ENCODE results near the gene DNER.
"Not testable (repeated sequence)": the region's sequence is repeated elsewhere in the genome, so short reads cannot be mapped to it uniquely, and the experiment has no call there.

Gene DNER

DNA sequence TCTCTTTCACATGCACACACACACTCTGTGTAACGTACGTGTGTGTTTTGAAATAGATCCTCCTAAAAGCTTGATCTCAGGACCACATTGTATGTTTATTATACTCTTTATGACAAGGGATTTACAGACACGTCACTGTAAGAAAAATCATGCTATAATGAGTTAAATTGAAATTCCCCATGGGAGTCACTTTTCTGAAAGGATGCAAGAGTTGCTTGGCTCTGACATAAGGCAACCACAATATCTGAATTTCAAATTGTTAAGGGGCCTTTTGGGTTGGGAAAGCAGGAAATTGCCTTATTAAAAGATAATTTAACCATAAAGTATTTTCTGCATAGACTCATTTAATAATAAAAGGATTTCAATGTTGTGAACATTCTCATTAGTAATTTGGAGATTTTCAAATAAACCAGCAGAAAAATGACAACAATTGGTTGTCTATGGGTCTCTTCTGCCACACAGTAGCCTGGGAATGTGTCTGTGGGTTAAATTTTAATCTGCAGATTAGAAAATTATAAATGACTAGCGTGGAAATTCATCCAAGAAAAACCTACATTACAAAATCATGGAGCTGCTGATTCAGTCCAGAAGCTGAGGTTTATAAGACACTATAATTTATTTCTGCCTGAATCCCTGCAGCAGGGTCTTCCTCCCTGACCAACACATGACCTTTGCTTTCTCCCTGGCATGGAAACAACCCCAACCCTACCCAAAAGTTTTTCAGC is 367.4 kb downstream of the DNER start:
- Mint-ChIP-seq H3K27me3 (ENCODE audit: low read depth) (no peaks in the 10 kb centered on the region), H3K9me3 (peaks cover 8% of the 10 kb centered on the region), H3K4me1 (ENCODE audit: low read depth) (no peaks in the 10 kb centered on the region), H3K36me3 (ENCODE audit: low read depth) (no peaks in the 10 kb centered on the region), H3K27ac (no peak overlapping the region), H3K4me3 (no peak overlapping the region)
- no peak for DNase-seq (ENCODE audit: low spot score)

DNA sequence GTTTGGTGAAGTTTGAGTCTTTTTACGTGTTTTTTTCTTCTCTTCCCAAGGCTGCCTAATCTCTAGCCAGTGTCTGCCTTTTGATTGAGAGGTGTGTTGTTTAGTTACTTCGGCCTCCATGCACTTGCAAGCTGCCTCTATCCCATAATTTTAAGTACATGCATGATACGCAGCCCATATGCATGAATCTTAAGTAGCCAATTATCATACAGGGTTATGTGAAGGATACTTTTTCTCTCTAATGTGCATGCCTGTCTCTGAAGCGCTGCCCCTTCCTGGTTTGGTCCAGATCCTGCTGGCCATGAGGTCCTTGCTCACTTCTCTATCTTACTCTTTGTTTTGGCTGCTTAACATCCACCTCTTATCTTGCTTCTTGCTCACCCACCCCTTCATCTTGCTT is 369.4 kb downstream of the DNER start:
- Mint-ChIP-seq H3K4me3 (no peak overlapping the region), H3K4me1 (ENCODE audit: low read depth) (no peaks in the 10 kb centered on the region), H3K27ac (no peak overlapping the region), H3K9me3 (peaks cover 8% of the 10 kb centered on the region), H3K27me3 (ENCODE audit: low read depth) (no peaks in the 10 kb centered on the region), H3K36me3 (ENCODE audit: low read depth) (no peaks in the 10 kb centered on the region)
- DNase-seq (ENCODE audit: low spot score) = no peak

DNA sequence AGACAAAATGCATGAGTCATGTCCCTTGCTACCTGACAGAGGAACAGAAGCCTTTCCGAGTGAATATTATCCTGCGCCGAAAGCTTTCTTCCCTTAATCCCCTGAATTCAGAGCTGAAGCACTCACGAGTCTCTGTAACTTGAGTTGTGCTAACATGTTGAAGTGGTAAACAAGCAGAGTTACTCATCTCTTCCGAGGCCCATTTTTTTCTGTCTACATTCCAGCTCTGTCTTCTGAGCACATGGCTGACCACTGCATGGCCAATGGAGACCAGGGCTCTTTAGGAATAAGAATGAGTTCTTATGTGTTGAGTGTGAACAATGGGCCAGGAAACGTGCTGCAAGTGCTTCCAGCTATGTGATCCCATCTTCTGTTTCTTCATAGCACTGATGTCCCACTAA is 370.2 kb downstream of the DNER start:
- Mint-ChIP-seq H3K4me3 (no peak overlapping the region), H3K27me3 (ENCODE audit: low read depth) (no peaks in the 10 kb centered on the region), H3K27ac (no peak overlapping the region), H3K4me1 (ENCODE audit: low read depth) (no peaks in the 10 kb centered on the region), H3K9me3 (peaks cover 2% of the 10 kb centered on the region), H3K36me3 (ENCODE audit: low read depth) (no peaks in the 10 kb centered on the region)
- no peak for DNase-seq (ENCODE audit: low spot score)

DNA sequence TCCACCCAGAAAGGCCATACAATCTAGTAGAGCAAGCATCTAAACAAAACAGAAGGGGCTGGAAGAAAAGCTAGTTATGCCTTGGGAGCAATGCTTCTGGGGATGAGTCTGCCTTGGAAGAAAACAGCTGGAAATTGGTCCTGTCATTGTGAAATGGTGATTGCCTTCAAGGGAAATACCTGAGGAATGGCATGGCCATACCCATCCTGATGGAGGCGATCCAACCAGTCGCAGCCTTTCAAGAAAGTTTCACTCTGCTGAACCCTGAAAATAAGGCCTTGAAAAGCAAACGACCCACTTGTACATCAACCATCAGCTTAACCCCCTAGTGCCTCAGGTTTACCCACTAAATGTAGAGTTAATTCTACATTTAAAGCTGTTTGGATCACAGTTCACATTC is 370.7 kb downstream of the DNER start:
- no peaks in the 10 kb centered on the region for H3K9me3 Mint-ChIP-seq
- no peak for DNase-seq (ENCODE audit: low spot score)
- H3K27ac Mint-ChIP-seq = no peak overlapping the region
- H3K36me3 Mint-ChIP-seq (ENCODE audit: low read depth) = no peaks in the 10 kb centered on the region
- no peaks in the 10 kb centered on the region for H3K27me3 Mint-ChIP-seq (ENCODE audit: low read depth)
- no peak overlapping the region for H3K4me3 Mint-ChIP-seq
- H3K4me1 Mint-ChIP-seq (ENCODE audit: low read depth) = no peaks in the 10 kb centered on the region

DNA sequence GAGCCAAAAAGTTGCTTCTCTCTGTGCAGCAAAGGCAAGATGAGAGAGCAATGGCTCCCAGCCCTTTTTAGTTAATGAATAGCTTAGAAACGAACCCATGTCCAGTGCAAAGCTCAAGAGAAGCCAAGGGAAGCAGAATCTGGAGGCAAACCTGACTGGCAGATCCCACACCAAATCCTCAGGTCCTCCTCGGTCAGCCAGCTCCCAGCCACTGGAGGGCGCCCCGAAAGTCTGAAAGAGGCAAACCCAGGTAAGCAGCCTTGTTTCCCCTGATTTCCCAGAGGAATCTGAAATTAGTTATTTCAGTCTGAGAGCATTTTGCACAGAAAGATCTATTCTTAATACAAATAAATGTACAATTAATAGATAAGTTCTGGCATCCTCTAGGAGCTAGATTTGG is 372.0 kb downstream of the DNER start:
- no peak overlapping the region for H3K27ac Mint-ChIP-seq
- H3K27me3 Mint-ChIP-seq (ENCODE audit: low read depth) = no peaks in the 10 kb centered on the region
- no peaks in the 10 kb centered on the region for H3K9me3 Mint-ChIP-seq

DNA sequence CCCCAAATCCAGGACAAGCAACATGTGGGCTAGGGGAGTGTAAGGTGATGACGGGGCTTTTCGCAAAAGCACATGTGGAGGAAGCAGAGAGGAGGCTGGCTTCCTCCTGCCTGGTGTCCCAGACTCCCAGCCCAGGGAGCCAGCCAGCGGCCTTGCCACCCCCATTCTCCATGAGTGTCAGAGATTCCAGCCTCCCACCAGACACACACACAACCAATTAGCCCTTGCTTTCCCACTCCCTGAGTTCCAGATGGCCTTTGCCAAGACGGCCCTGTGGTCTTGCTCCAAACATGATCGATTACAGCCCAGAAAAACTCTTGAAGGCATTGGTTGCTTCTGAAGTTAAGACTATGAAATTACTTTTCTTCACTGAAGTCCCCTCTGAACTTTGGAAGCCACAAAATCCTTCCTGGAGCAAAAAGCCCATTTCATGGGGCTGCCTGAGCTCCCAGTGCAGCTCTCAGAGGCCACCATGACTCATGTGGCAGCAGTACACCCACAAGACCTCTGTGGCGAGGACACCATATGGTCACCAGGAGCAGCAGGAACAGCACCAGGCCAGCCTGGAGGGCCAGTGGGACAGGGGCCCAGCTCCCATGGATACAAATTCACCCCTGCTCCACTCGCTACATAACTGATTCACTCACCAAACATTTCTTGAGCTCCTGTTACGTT is 374.1 kb downstream of the DNER start:
- H3K4me1 Mint-ChIP-seq (ENCODE audit: low read depth) = no peaks in the 10 kb centered on the region
- no peaks in the 10 kb centered on the region for H3K9me3 Mint-ChIP-seq
- no peak overlapping the region for H3K27ac Mint-ChIP-seq
- H3K4me3 Mint-ChIP-seq = no peak overlapping the region
- DNase-seq (ENCODE audit: low spot score) = no peak
- H3K27me3 Mint-ChIP-seq (ENCODE audit: low read depth) = no peaks in the 10 kb centered on the region
- H3K36me3 Mint-ChIP-seq (ENCODE audit: low read depth) = no peaks in the 10 kb centered on the region

More for the DNA sequence above, 372.0 kb downstream of the DNER start:
- Mint-ChIP-seq H3K36me3 (ENCODE audit: low read depth) (no peaks in the 10 kb centered on the region), H3K4me1 (ENCODE audit: low read depth) (no peaks in the 10 kb centered on the region), H3K4me3 (no peak overlapping the region)
- DNase-seq (ENCODE audit: low spot score) = no peak

DNA sequence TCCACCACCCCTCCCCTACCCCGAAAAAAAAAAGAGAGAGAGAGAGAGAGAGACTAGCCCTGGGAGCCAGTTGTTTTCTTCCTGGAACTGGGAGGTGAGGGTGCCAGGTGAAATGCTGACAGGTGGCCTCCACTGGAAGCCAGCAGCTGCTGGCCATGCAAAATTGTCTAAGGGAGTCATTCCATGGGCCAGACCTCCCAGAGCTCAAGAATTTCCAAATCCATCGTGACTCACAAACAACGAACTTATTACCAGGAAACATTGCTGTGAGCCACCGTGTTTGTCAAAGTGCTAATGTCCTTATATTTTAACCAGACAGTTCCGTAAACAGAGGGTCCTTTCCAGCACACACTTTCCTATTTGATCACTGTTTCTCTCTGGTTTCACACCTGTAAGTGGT is 374.7 kb downstream of the DNER start:
- Mint-ChIP-seq H3K4me3 (no peak overlapping the region), H3K27me3 (ENCODE audit: low read depth) (no peaks in the 10 kb centered on the region), H3K27ac (no peak overlapping the region), H3K4me1 (ENCODE audit: low read depth) (no peaks in the 10 kb centered on the region), H3K36me3 (ENCODE audit: low read depth) (no peaks in the 10 kb centered on the region), H3K9me3 (no peaks in the 10 kb centered on the region)
- DNase-seq (ENCODE audit: low spot score) = no peak

DNA sequence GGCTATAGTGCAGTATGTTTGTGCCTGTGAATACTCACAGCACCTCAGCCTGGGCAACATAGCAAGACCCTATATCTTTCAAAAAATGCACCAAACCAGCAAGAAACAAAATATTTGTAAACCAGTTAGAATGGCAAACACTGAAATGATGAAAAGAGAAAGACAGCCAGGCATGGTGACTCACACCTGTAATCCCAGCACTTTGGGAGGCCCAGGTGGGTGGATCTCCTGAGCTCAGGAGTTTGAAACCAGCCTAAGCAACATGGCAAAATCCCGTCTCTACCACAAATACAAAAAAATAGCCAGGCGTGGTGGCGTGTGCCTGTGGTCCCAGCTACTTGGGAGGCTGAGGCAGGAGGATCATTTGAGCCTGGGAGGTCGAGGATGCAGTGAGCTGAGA is 375.2 kb downstream of the DNER start:
- H3K27me3 Mint-ChIP-seq (ENCODE audit: low read depth); H3K27ac Mint-ChIP-seq; H3K36me3 Mint-ChIP-seq (ENCODE audit: low read depth); H3K4me3 Mint-ChIP-seq; DNase-seq (ENCODE audit: low spot score); H3K4me1 Mint-ChIP-seq (ENCODE audit: low read depth); H3K9me3 Mint-ChIP-seq: not testable (repeated sequence)

DNA sequence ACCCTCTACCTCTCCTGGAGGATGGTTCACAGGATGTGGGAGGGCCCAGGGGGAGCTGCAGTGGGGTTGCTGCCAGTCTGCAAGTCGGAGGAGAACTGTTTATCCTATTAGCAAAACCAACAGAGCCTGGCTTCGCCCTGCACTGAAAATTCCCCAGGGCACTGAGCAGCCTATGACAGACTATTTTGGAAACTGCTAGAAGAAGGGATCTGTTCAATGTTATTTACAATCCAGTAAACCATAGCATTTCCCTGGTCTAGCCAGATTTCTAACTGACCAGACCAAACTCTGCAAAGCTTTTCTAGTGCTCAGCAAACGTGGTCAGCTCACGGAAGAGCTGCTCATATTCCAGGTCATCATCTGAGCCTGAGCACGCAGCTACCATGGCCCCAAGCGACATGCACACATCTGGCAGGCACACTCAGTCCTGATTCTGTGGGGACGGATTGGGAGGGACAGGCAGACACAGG is 378.4 kb downstream of the DNER start:
- Mint-ChIP-seq H3K36me3 (ENCODE audit: low read depth) (no peaks in the 10 kb centered on the region), H3K27me3 (ENCODE audit: low read depth) (no peaks in the 10 kb centered on the region), H3K4me3 (no peak overlapping the region), H3K27ac (no peak overlapping the region), H3K4me1 (ENCODE audit: low read depth) (no peaks in the 10 kb centered on the region), H3K9me3 (no peaks in the 10 kb centered on the region)
- no peak for DNase-seq (ENCODE audit: low spot score)

DNA sequence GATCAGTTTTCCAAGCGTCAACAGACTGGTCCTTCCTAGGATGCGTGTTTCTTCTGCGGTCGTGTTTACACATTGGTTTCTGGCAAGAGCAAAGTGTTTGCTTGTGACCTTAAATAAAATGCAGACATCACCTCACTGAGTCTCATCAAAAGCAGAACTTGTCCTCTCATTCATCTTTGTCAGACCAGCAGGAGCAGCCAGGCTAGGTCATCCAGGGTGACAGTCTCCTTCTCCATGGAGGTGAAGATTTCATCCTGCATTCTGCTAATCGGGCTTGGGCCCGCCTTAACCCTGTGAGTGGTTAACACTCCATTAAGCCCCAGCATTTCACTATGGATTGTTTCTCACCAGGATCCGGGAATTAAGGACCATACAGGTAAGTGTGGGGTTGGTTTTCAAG is 379.0 kb downstream of the DNER start:
- H3K4me3 Mint-ChIP-seq = no peak overlapping the region
- H3K36me3 Mint-ChIP-seq (ENCODE audit: low read depth) = no peaks in the 10 kb centered on the region
- H3K9me3 Mint-ChIP-seq = no peaks in the 10 kb centered on the region
- no peak for DNase-seq (ENCODE audit: low spot score)
- H3K27me3 Mint-ChIP-seq (ENCODE audit: low read depth) = no peaks in the 10 kb centered on the region
- no peaks in the 10 kb centered on the region for H3K4me1 Mint-ChIP-seq (ENCODE audit: low read depth)
- H3K27ac Mint-ChIP-seq = no peak overlapping the region

DNA sequence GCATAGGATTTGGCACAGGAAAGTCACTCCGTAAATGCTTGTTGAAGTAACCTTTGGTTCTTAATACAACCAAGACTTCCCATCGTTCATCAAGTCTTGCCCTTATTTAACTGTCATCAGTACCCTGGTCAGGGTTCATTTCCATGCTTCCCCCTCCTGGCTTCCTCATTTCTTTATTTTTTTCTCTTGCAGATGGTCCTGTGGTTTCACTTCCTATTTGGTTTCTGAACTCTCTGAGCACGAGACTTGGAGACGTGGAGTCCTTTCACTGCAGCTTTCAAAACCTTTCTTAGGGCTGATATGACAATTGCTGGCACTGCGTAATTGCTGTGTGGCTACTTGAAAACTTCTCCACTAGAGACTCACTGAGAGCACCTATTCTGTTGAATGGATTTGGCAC is 383.4 kb downstream of the DNER start:
- H3K4me1 Mint-ChIP-seq (ENCODE audit: low read depth) = no peaks in the 10 kb centered on the region
- no peak overlapping the region for H3K27ac Mint-ChIP-seq
- no peak overlapping the region for H3K4me3 Mint-ChIP-seq
- H3K9me3 Mint-ChIP-seq = no peaks in the 10 kb centered on the region
- no peak for DNase-seq (ENCODE audit: low spot score)
- no peaks in the 10 kb centered on the region for H3K27me3 Mint-ChIP-seq (ENCODE audit: low read depth)
- no peaks in the 10 kb centered on the region for H3K36me3 Mint-ChIP-seq (ENCODE audit: low read depth)

DNA sequence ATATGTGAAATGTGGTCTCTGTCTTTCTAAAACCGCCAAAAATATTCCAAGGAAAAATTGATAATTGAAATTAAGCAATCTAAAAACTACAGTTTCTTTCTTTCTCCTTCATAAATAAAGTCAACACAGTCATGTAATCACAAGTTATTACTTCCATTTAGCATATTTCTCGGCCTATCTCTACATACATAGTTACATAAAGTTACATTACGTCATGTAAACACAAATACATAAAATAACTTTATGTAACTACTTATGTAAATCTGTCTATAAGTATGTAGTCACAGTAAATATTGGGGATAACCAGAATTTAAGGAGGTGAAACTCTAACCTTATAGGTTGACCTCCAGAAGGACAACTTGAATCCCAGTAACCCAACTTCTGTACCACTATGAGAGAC is 394.8 kb downstream of the DNER start:
- H3K27me3 Mint-ChIP-seq (ENCODE audit: low read depth) = no peaks in the 10 kb centered on the region
- peaks cover 10% of the 10 kb centered on the region for H3K9me3 Mint-ChIP-seq
- H3K4me1 Mint-ChIP-seq (ENCODE audit: low read depth) = no peaks in the 10 kb centered on the region
- H3K4me3 Mint-ChIP-seq = no peak overlapping the region
- no peak overlapping the region for H3K27ac Mint-ChIP-seq
- no peak for DNase-seq (ENCODE audit: low spot score)
- no peaks in the 10 kb centered on the region for H3K36me3 Mint-ChIP-seq (ENCODE audit: low read depth)

DNA sequence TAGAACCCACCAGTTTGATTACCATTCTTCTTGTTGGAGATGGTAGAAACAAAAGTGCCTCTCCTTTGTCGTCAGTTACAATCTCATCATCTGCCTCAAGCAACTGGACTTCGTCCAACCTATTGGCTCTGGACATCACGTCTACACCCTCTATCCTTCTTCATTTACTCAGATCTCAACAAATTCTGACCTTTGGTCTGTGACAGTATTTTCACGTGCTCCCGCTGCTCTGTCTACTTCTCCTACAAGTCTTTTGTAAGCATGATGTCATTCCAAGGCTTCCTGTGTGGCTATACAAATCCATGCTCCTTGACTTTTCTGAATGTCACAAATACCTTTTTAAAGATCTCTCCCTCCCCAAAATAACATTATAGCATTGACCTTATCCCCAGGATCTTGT is 400.2 kb downstream of the DNER start:
- Mint-ChIP-seq H3K4me3 (no peak overlapping the region), H3K27me3 (ENCODE audit: low read depth) (no peaks in the 10 kb centered on the region), H3K9me3 (no peaks in the 10 kb centered on the region), H3K27ac (no peak overlapping the region), H3K36me3 (ENCODE audit: low read depth) (no peaks in the 10 kb centered on the region), H3K4me1 (ENCODE audit: low read depth) (no peaks in the 10 kb centered on the region)
- no peak for DNase-seq (ENCODE audit: low spot score)

DNA sequence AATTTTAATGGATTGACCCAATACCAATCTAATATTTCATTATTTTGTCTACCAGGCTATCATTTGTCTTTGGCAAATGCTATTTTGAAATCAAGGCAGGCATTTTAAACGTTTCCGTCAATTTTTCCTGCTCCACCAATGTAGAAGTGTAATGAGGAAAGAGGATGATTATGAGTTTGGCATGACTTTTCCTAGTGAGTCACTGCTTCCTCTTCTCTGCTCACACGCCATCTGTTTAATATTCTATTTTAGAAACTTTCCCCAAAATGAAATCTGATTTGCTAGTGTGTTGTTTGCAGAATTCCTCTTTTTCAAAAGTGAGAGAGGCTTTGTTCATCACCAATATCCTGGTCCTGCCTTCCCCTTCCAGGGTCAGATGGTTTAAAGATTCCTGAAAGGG is 400.8 kb downstream of the DNER start:
- Mint-ChIP-seq H3K9me3 (no peaks in the 10 kb centered on the region), H3K4me1 (ENCODE audit: low read depth) (no peaks in the 10 kb centered on the region), H3K36me3 (ENCODE audit: low read depth) (no peaks in the 10 kb centered on the region), H3K27me3 (ENCODE audit: low read depth) (no peaks in the 10 kb centered on the region), H3K4me3 (no peak overlapping the region), H3K27ac (no peak overlapping the region)
- DNase-seq (ENCODE audit: low spot score) = no peak
